HepG2 (cell line): ENCODE measurements around the gene PAXIP1. TPM values are rescaled to one million over a fixed set of nuclear protein-coding genes. Genes with fewer than 3 reads are reported as not detected.

ENCODE experiments used
- ATF7 ChIP-seq, 2 experiments: fragments of 450-650 bp in 1 of 2; sonication (generic) in 1 of 2; formaldehyde crosslinking in 1 of 2; IDR thresholded peaks; 2 replicates each; pipeline versions ENCODE4 v1.4.0 to v1.6.1; 2016 to 2020; ENCODE audit warnings: antibody characterized with exemption in 1 of 2, mild to moderate bottlenecking in 1 of 2, missing genetic modification reagents in 1 of 2
- CERS6 ChIP-seq: sonication (generic); formaldehyde crosslinking; IDR thresholded peaks from 2 replicates; pipeline ENCODE4 v1.5.0; 2020; ENCODE audit warnings: missing genetic modification reagents
- DR1 ChIP-seq: sonication (generic); formaldehyde crosslinking; IDR thresholded peaks from 2 replicates; pipeline ENCODE4 v1.8.0; 2021; ENCODE audit warnings: mild to moderate bottlenecking, missing genetic modification reagents, inconsistent platforms
- FLYWCH1 ChIP-seq: sonication (generic); formaldehyde crosslinking; IDR thresholded peaks from 2 replicates; pipeline ENCODE4 v1.8.1; 2023; ENCODE audit warnings: mild to moderate bottlenecking, missing genetic modification reagents
- HNF4A ChIP-seq: sonication (generic); formaldehyde crosslinking; IDR thresholded peaks from 2 replicates; pipeline ENCODE4 v1.4.0; 2020; ENCODE audit warnings: missing genetic modification reagents
- NFATC3 ChIP-seq: sonication (generic); formaldehyde crosslinking; IDR thresholded peaks from 2 replicates; pipeline ENCODE4 v1.5.1; 2020; ENCODE audit warnings: mild to moderate bottlenecking, missing genetic modification reagents
- ZBTB43 ChIP-seq: sonication (generic); formaldehyde crosslinking; conservative IDR thresholded peaks from 2 replicates; pipeline ENCODE4 v1.4.0; 2020; ENCODE audit warnings: missing genetic modification reagents
- ZNF12 ChIP-seq: sonication (generic); formaldehyde crosslinking; IDR thresholded peaks from 2 replicates; pipeline ENCODE4 v1.5.0; 2020; ENCODE audit warnings: missing genetic modification reagents
- ZNF431 ChIP-seq: sonication (generic); formaldehyde crosslinking; IDR thresholded peaks from 2 replicates; pipeline ENCODE4 v1.9.0; 2022; ENCODE audit warnings: missing genetic modification reagents, low read depth, mild to moderate bottlenecking, borderline replicate concordance
- ZNF607 ChIP-seq: sonication (generic); formaldehyde crosslinking; IDR thresholded peaks from 2 replicates; pipeline ENCODE4 v1.5.1; 2020; ENCODE audit warnings: missing genetic modification reagents, mild to moderate bottlenecking, borderline replicate concordance
- ZNF772 ChIP-seq: sonication (generic); formaldehyde crosslinking; IDR thresholded peaks from 2 replicates; pipeline ENCODE4 v1.5.0; 2020; ENCODE audit warnings: mild to moderate bottlenecking, missing genetic modification reagents
- ZNF891 ChIP-seq: sonication (generic); formaldehyde crosslinking; IDR thresholded peaks from 2 replicates; pipeline ENCODE4 v1.5.0; 2020; ENCODE audit warnings: mild to moderate bottlenecking, missing genetic modification reagents
- polyA plus RNA-seq, 8 experiments: library from polyadenylated mRNA; depleted of rRNA in 3 of 8; stranded (reverse) in 7 of 8; unstranded in 1 of 8; fragments of >200 nt; fragmentation: Illumina TruSeq in 4 of 8; extraction: Trizol in 4 of 8; gene quantifications; 2 replicates each; pipeline versions ENCODE4 v1.2.1 to v1.2.3, GENCODE V29; 2011 to 2016; ENCODE audit warnings: low read depth in 4 of 8, missing spikeins in 1 of 8, mixed read lengths in 1 of 8; ENCODE audit not compliant: insufficient read depth in 1 of 8
- total RNA-seq, 5 experiments: library from RNA; depleted of rRNA; stranded (reverse); fragments of >200 nt; fragmentation: Illumina TruSeq; extraction: Trizol; gene quantifications; 2 replicates each; pipeline ENCODE4 v1.2.3, GENCODE V29; 2016; ENCODE audit warnings: low read depth in 1 of 5
- TF ChIP-seq, protein P1 (sequence below): sonication (generic); formaldehyde crosslinking; IDR thresholded peaks from one replicate; pipeline ENCODE4 v1.5.1; 2020; ENCODE audit warnings: mild to moderate bottlenecking, missing genetic modification reagents; ENCODE audit errors: not compliant biosample characterization
- TF ChIP-seq, protein P2 (sequence below): sonication (generic); formaldehyde crosslinking; IDR thresholded peaks from 2 replicates; pipeline ENCODE4 v1.8.0; 2022; ENCODE audit warnings: missing genetic modification reagents, mild to moderate bottlenecking, inconsistent platforms, borderline replicate concordance
- TF ChIP-seq, protein P3 (sequence below): sonication (generic); formaldehyde crosslinking; IDR thresholded peaks from 2 replicates; pipeline ENCODE4 v1.4.0; 2020; ENCODE audit warnings: missing genetic modification reagents, low read depth, mild to moderate bottlenecking, borderline replicate concordance

Gene PAXIP1
- total and polyA plus RNA-seq, 2 of the 13 experiments (the other 11 are each of a cell fraction or from before 2014, with no cell fraction given) = 11.6 to 16.2 TPM

DNA sequence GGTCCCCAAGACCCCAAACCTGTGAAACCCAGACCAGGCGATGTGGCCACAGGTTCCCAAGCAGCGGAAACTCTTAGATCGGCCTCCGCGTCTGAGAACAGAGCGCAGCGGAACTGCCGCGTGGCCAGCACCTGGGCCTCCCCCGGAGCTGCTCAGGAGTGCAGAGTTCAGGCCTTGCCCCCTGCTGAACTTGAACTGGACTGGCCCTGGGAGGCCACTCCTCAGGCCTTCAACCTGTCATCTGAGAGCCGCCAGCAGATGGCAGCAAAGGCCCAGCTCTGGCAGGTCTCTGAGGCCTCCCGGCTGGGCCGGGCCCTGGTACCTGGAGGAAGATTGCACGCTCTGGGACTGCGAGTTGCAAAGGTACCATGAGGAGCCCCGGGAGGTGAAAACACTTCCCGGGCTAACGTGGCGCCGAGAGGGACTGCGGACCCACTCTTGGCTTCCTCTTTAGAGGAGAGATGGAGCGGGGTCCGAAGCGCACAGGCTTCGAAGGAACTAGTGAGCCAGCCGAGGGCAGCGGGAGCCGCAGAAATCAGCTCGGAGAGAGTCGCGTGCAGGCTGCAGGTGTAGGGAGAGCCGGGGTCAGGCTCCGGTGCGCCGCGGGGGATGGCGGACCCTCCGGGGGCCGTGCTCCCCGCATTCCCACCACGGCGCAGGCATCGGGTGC lies 89.2 kb downstream of the PAXIP1 start (continued):
- TF ChIP-seq, protein P1, sequence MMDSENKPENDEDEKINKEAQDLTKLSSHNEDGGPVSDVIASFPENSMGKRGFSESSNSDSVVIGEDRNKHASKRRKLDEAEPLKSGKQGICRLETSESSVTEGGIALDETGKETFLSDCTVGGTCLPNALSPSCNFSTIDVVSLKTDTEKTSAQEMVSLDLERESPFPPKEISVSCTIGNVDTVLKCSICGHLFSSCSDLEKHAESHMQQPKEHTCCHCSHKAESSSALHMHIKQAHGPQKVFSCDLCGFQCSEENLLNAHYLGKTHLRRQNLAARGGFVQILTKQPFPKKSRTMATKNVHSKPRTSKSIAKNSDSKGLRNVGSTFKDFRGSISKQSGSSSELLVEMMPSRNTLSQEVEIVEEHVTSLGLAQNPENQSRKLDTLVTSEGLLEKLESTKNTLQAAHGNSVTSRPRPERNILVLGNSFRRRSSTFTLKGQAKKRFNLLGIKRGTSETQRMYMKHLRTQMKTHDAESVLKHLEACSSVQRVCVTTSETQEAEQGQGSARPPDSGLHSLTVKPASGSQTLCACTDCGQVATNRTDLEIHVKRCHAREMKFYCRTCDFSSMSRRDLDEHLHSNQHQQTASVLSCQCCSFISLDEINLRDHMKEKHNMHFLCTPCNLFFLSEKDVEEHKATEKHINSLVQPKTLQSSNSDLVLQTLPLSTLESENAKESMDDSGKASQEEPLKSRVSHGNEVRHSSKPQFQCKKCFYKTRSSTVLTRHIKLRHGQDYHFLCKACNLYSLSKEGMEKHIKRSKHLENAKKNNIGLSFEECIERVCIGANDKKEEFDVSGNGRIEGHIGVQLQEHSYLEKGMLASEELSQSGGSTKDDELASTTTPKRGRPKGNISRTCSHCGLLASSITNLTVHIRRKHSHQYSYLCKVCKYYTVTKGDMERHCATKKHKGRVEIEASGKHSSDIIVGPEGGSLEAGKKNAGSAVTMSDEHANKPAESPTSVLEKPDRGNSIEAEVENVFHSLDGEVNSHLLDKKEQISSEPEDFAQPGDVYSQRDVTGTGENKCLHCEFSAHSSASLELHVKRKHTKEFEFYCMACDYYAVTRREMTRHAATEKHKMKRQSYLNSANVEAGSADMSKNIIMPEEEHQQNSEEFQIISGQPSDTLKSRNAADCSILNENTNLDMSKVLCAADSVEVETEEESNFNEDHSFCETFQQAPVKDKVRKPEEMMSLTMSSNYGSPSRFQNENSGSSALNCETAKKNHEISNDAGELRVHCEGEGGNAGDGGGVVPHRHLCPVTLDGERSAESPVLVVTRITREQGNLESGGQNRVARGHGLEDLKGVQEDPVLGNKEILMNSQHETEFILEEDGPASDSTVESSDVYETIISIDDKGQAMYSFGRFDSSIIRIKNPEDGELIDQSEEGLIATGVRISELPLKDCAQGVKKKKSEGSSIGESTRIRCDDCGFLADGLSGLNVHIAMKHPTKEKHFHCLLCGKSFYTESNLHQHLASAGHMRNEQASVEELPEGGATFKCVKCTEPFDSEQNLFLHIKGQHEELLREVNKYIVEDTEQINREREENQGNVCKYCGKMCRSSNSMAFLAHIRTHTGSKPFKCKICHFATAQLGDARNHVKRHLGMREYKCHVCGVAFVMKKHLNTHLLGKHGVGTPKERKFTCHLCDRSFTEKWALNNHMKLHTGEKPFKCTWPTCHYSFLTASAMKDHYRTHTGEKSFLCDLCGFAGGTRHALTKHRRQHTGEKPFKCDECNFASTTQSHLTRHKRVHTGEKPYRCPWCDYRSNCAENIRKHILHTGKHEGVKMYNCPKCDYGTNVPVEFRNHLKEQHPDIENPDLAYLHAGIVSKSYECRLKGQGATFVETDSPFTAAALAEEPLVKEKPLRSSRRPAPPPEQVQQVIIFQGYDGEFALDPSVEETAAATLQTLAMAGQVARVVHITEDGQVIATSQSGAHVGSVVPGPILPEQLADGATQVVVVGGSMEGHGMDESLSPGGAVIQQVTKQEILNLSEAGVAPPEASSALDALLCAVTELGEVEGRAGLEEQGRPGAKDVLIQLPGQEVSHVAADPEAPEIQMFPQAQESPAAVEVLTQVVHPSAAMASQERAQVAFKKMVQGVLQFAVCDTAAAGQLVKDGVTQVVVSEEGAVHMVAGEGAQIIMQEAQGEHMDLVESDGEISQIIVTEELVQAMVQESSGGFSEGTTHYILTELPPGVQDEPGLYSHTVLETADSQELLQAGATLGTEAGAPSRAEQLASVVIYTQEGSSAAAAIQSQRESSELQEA = peak; percentile 55
- TF ChIP-seq ZNF772 (CRISPR knock-in tag) (peak; percentile 79), FLYWCH1 (0 out of 2 replicates have a peak, but pooled peaks have one; percentile 43), ZNF607 (CRISPR knock-in tag) (peak; percentile 53; the same call in 1 of the 2 replicates), ATF7 (IDR thresholded peaks at IDR 0.05) (no peak), ATF7 (CRISPR knock-in tag; IDR thresholded peaks at IDR 0.05) (no peak), ZBTB43 (0 out of 2 replicates have a peak, but pooled peaks have one; percentile 23), HNF4A (CRISPR knock-in tag) (peak; percentile 99), ZNF431 (0 out of 2 replicates have a peak, but pooled peaks have one; percentile 49), DR1 (CRISPR knock-in tag) (peak; percentile 54; the same call in 1 of the 2 replicates), ZNF891 (CRISPR knock-in tag) (peak; percentile 86), ZNF12 (no peak), NFATC3 (no peak), CERS6 (CRISPR knock-in tag) (no peak)
- TF ChIP-seq, protein P2, sequence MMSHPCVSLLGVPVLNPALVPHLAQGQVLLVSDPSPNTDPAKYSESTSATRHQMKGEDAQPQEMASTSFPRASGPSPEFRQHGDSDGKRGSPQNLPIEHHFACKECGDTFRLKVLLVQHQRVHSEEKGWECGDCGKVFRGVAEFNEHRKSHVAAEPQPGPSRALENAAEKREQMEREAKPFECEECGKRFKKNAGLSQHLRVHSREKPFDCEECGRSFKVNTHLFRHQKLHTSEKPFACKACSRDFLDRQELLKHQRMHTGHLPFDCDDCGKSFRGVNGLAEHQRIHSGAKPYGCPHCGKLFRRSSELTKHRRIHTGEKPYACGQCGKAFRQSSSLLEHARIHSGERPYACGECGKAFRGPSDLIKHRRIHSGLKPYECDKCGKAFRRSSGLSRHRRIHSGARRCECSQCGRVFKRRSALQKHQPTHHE = peak; percentile 77; the same call in 1 of the 2 replicates
- TF ChIP-seq, protein P3, sequence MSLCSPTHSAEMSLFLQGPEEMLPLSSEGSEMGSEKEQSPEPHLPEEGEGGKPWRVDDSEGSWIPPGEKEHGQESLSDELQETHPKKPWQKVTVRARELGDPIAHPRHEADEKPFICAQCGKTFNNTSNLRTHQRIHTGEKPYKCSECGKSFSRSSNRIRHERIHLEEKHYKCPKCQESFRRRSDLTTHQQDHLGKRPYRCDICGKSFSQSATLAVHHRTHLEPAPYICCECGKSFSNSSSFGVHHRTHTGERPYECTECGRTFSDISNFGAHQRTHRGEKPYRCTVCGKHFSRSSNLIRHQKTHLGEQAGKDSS (CRISPR knock-in tag) = no peak
